Transverse colon (tissue), 4 donors: ENCODE measurements around the gene SPINK5. TPM values are rescaled to one million over a fixed set of nuclear protein-coding genes. Genes with fewer than 3 reads are reported as not detected.

Experiments
- DNase-seq: peaks from one replicate; pipeline ENCODE4 v3.0.0-alpha.2; 2019
- H3K27ac ChIP-seq, 4 donors: fragments of 200-600 bp; sonication (generic); 2 replicates each; pipeline ENCODE4 v1.5.1; 2016 to 2018; ENCODE audit warnings: inconsistent platforms in 4 of 4
- H3K27me3 ChIP-seq: fragments of 200-600 bp; sonication (generic); 2 replicates; pipeline ENCODE4 v1.5.1; 2017; ENCODE audit warnings: inconsistent platforms
- H3K36me3 ChIP-seq, 4 donors: fragments of 200-600 bp; sonication (generic); 2 replicates each; pipeline ENCODE4 v1.5.1; 2017 to 2019; ENCODE audit warnings: inconsistent platforms in 4 of 4
- H3K4me1 ChIP-seq, 4 donors: fragments of 200-600 bp; sonication (generic); 2 replicates each; pipeline ENCODE4 v1.5.1; 2017 to 2020; ENCODE audit warnings: inconsistent platforms in 4 of 4
- H3K4me3 ChIP-seq, 4 donors: fragments of 200-600 bp; sonication (generic); 1 replicate in 1 of 4; 2 replicates in 3 of 4; pipeline versions ENCODE4 v1.5.1 to v1.6.1; 2017 to 2019; ENCODE audit warnings: inconsistent platforms in 4 of 4
- H3K9me3 ChIP-seq, 2 donors: fragments of 200-600 bp; sonication (generic); 2 replicates each; pipeline ENCODE4 v1.5.1; 2017 to 2019; ENCODE audit warnings: inconsistent platforms in 2 of 2
- CTCF ChIP-seq, 5 experiments: fragments of 200-600 bp in 3 of 5; fragments of 450-650 bp in 2 of 5; sonication (generic) in 3 of 5; IDR thresholded peaks; 1 replicate in 2 of 5; 2 replicates in 3 of 5; pipeline ENCODE4 v1.5.1; 2016 to 2017; ENCODE audit warnings: antibody characterized with exemption in 5 of 5, inconsistent platforms in 3 of 5, mild to moderate bottlenecking in 2 of 5, moderate library complexity in 1 of 5
- EP300 ChIP-seq: sonication (generic); formaldehyde crosslinking; IDR thresholded peaks from one replicate; pipeline ENCODE4 v1.6.1; 2017; ENCODE audit warnings: antibody characterized with exemption, low read depth
- POLR2A ChIP-seq: fragments of 450-650 bp; IDR thresholded peaks from one replicate; pipeline ENCODE4 v1.6.1; 2016; ENCODE audit warnings: antibody characterized with exemption, mild to moderate bottlenecking, moderate library complexity
- POLR2AphosphoS5 ChIP-seq, 3 donors: sonication (generic); formaldehyde crosslinking; IDR thresholded peaks; one replicate each; pipeline ENCODE4 v1.6.1; 2016; ENCODE audit warnings: antibody characterized with exemption in 3 of 3
- WGBS, 2 donors: methylation state at CpG; one replicate each; pipeline ENCODE4 v1.1.5; 2018; ENCODE audit warnings: low coverage in 1 of 2; 5-methylcytosine and 5-hydroxymethylcytosine counted together
- in situ Hi-C, 4 donors: fragments of 200-750 bp; cut with MboI; loops; one replicate each; pipeline versions ENCODE4 v1.15.0 to v1.15.1; 2017; ENCODE audit warnings: low sequenced_read_pairs in 3 of 4, low pct_ligation_motif_present in 1 of 4, low pct_unique_long_range_greater_than_20kb in 1 of 4
- intact Hi-C: fragments of 100-400 bp; cut with DNase I; formaldehyde crosslinking; loops from one replicate; pipeline ENCODE4 v1.15.1; 2023; ENCODE audit warnings: low total_unique reads
- total RNA-seq, 4 donors: library from RNA; depleted of rRNA; stranded (reverse); fragments of >200 nt; gene quantifications; one replicate each; pipeline ENCODE4 v1.1.0, GENCODE V29; 2016

The SPINK5 gene
- total RNA-seq, 4 donors from 2014 or later, result 2.6 to 7.1 (median 4.1) TPM

DNA sequence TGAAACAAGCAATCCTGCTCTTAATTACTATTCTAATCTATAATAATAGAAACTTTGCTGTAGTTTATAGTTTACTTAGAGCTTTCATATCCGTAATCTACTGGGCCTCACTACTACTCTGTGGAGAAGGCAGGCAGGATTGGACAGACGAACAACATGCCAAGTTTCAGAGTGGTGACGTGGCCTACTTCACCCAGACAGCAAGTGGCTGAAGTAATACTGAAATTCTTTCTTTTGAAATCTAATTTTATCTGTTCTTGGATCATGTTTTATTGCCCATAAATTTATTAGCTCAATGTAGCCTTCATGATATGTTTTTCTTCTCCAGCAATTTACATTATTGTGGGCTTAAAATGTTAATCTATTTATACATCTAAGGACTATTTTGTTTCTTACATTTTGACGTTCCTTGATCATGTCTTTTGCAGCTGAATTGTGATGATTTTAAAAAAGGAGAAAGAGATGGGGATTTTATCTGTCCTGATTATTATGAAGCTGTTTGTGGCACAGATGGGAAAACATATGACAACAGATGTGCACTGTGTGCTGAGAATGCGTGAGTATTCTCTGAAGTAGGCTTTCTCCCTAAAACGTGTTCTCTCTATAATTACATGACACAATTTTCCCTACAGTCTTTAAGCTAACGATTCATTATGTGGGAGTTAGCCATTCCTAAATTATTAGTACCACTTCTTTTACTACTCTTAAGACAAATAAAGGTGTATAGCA, 22.4 kb downstream of the SPINK5 start:
- WGBS, 2 donors, result 59 to 61% methylated on average over 6 to 7 of the region's 7 CpGs
- in situ Hi-C loops, result no loop called here
- intact Hi-C loops, result no loop called here

GRCh38 chr5:148090146-148090772, 26.5 kb downstream of the SPINK5 start:
- TF ChIP-seq POLR2AphosphoS5 (IDR thresholded peaks at IDR 0.05), result no peak
- no peak for TF ChIP-seq EP300
- TF ChIP-seq POLR2A, result no peak
- no peak for TF ChIP-seq CTCF (IDR thresholded peaks at IDR 0.05)
- 30 to 36% methylated on average over 5 of the region's 5 CpGs for WGBS, 2 donors
- in situ Hi-C loops (no loop called here), intact Hi-C loops (no loop called here)
- Histone ChIP-seq H3K9me3 (no peaks in the 10 kb centered on the region), H3K4me3 (peak overlapping the region in 1 of 4 donors; percentile 3), H3K36me3 (no peaks in the 10 kb centered on the region), H3K27me3 (no peaks in the 10 kb centered on the region), H3K27ac (peak overlapping the region; percentile 57 to 73 (median 68)), H3K4me1 (peaks cover 5 to 29% (median 16%) of the 10 kb centered on the region in 4 donors)
- no peak for DNase-seq

More for the DNA sequence above, 22.4 kb downstream of the SPINK5 start:
- Histone ChIP-seq H3K27me3 (no peaks in the 10 kb centered on the region), H3K4me3 (no peak overlapping the region), H3K4me1 (peaks cover 0 to 12% (median 6%) of the 10 kb centered on the region in 4 donors), H3K36me3 (no peaks in the 10 kb centered on the region), H3K9me3 (no peaks in the 10 kb centered on the region), H3K27ac (no peak overlapping the region)
- TF ChIP-seq CTCF (IDR thresholded peaks at IDR 0.05) (no peak), POLR2A (no peak), POLR2AphosphoS5 (IDR thresholded peaks at IDR 0.05) (no peak), EP300 (no peak)
- DNase-seq, result no peak

DNA sequence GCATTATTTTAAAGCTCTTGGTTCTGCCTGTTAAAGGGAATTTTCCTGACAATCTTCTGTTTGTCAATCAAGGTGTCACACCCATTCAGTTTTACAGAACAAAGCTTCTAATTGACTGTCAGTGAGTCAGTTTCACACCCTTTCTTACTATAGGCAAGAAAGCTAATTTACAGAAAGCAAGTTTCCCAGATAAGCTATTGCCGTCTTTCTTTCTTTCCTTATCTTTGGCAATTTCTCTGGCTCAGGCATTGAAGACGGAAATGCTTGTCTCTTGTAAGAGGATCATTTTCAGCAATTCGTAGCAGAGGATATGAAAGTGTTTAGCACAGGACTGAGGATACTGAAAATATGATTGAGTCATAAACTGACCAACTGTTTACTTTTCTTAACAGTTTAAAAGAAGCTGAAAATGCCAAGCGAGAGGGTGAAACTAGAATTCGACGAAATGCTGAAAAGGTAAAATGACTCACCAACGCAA, 27.0 kb downstream of the SPINK5 start:
- 41 to 51% methylated on average over 7 of the region's 7 CpGs for WGBS, 2 donors
- no peaks in the 10 kb centered on the region for H3K9me3 ChIP-seq
- peak overlapping the region; percentile 57 to 73 (median 68) for H3K27ac ChIP-seq
- peak overlapping the region in 2 of 4 donors; percentile 3 to 7 for H3K4me3 ChIP-seq
- no peaks in the 10 kb centered on the region for H3K27me3 ChIP-seq
- peak in 1 of 3 donors; percentile 14 for TF ChIP-seq POLR2AphosphoS5 (IDR thresholded peaks at IDR 0.05)
- no peak for TF ChIP-seq CTCF (IDR thresholded peaks at IDR 0.05)
- H3K4me1 ChIP-seq, result peaks cover 5 to 29% (median 16%) of the 10 kb centered on the region in 4 donors
- no peaks in the 10 kb centered on the region for H3K36me3 ChIP-seq
- DNase-seq, result no peak
- in situ Hi-C loops, result no loop called here
- intact Hi-C loops, result no loop called here

DNA sequence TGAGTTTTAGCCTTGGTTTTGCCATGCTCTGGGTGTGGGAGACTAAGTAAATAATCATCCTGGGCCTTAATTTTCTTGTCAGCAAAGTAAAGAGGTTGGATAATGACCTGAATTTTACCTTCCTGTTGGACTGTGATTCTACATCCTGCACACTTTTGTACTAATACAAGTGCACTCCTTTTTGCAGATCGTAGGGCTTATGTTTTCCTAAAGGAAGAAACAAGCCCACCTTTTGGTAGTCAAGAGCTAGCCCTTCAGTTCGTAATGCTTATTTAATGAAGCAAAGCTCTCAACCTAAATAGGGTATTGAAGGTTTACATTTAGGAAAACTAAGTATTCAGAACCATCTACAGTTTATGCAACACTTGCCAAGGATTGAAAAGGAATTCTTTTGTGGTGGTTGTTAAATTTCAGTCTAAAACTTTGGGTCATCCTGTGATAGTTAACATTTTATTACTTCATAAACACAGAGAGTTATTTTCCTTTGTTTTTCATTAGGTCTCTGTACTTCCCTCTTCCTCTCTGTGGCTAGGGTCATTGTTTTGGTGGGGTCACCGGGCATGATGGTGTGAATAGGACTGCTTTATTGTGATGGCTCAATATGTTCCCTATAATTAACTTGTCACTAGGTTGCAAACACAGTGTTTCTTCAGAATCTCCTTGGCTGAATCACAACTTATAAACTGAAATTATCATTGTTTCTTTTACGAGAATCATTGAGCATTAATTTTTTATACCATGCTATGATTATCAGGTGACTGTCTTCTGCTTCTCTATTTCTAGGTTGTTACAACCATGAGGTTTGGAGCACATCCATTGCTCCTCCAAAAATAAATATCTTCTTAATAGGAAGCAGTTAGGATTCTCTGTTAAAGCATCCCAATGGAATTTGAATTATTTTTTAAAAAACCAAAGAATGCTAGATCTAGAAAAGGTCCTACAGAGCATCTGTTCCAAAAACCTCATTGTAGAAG, 28.5 kb downstream of the SPINK5 start:
- DNase-seq, result no peak
- intact Hi-C loops (no loop called here), in situ Hi-C loops (no loop called here)
- H3K27me3 ChIP-seq, result no peaks in the 10 kb centered on the region
- no peaks in the 10 kb centered on the region for H3K36me3 ChIP-seq
- peaks cover 5 to 29% (median 16%) of the 10 kb centered on the region in 4 donors for H3K4me1 ChIP-seq
- no peaks in the 10 kb centered on the region for H3K9me3 ChIP-seq
- peak overlapping the region; percentile 7 to 73 (median 64) for H3K27ac ChIP-seq
- TF ChIP-seq CTCF (IDR thresholded peaks at IDR 0.05), result no peak
- no peak for TF ChIP-seq POLR2A
- whole genome bisulfite sequencing, 2 donors, result 42 to 50% methylated on average over 4 of the region's 4 CpGs
- no peak overlapping the region for H3K4me3 ChIP-seq
